GM13977 (cell line): ENCODE measurements around the gene B4GALNT1.
"Not testable (repeated sequence)": the region's sequence is repeated elsewhere in the genome, so short reads cannot be mapped to it uniquely, and the experiment has no call there.

Source experiments
- DNase-seq: peaks from one replicate; pipeline ENCODE4 v3.0.0; 2012; ENCODE audit warnings: low spot score
- in situ Hi-C: fragments of 300-500 bp; cut with MboI; formaldehyde crosslinking; loops from one replicate; pipeline ENCODE4 v1.12.0; 2022; ENCODE audit warnings: low sequenced_read_pairs, low pct_unique_long_range_greater_than_20kb, mixed read lengths, inconsistent platforms; ENCODE audit not compliant: unreplicated experiment
- TF ChIP-seq, protein P1 (sequence below): IDR thresholded peaks from 2 replicates; pipeline ENCODE4 v1.5.1; 2012; ENCODE audit warnings: mild to moderate bottlenecking, control low read depth; ENCODE audit not compliant: insufficient read depth; ENCODE audit errors: extremely low read depth, missing control alignments

Gene B4GALNT1

GRCh38 chr12:57618966-57619433 lies 14.0 kb downstream of the B4GALNT1 start:
- DNase-seq: peak; percentile 20
- in situ Hi-C loops: no loop called here
- TF ChIP-seq, protein P1, sequence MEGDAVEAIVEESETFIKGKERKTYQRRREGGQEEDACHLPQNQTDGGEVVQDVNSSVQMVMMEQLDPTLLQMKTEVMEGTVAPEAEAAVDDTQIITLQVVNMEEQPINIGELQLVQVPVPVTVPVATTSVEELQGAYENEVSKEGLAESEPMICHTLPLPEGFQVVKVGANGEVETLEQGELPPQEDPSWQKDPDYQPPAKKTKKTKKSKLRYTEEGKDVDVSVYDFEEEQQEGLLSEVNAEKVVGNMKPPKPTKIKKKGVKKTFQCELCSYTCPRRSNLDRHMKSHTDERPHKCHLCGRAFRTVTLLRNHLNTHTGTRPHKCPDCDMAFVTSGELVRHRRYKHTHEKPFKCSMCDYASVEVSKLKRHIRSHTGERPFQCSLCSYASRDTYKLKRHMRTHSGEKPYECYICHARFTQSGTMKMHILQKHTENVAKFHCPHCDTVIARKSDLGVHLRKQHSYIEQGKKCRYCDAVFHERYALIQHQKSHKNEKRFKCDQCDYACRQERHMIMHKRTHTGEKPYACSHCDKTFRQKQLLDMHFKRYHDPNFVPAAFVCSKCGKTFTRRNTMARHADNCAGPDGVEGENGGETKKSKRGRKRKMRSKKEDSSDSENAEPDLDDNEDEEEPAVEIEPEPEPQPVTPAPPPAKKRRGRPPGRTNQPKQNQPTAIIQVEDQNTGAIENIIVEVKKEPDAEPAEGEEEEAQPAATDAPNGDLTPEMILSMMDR: no peak

DNA sequence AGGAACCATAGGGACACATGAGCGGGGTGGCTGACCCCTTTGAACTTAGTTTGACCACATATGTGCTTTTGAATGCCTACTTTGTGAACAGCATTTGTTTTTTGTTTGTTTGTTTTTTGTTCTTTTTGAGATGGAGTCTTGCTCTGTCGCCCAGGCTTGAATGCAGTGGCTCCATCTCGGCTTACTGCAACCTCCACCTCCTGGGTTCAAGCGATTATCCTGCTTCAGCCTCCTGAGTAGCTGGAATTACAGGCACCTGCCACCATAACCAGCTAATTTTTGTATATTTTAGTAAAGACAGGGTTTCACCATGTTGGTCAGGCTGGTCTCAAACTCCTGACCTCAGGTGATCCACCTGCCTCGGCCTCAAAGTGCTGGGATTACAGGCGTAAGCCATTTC lies 14.6 kb downstream of the B4GALNT1 start:
- in situ Hi-C loops, DNase-seq: not testable (repeated sequence)

- in situ Hi-C loops: no loop called here
- TF ChIP-seq, protein P1: no peak
- DNase-seq: no peak
Measured at GRCh38 chr12:57617942-57618341, 15.1 kb downstream of the B4GALNT1 start.

DNA sequence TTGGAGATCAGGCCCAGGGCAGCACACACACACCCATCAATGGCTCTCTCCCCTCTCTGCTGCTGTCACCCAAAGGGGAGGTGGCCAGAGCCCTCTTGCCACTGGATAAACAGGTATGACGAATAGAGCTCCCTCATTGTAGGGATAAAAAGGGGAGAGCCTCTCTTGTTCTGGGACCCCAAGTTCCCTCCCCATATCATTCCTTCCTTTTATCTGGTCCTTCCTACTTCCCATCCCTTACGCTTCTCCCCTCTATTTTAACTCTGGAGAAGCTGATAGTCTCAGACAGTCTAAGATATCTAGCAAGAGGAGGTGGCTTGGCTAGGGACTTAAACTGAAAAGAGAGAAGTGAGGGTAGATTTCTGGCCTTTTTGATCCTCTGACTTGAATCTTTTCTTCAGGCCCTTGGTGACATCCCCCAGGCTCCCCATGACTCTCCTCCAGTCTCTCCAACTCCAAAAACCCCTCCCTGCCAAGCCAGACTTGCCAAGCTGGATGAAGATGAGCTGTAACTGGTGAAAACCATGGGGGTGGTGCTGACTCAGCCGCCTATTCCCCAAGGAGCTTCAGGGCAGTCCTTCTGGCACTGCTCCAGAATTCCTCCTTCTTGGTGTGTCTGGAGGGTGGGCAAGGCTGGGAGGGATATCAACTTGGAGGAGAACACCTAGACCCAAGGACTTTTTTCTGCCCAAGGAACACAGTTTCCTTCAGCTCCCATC lies 16.5 kb downstream of the B4GALNT1 start:
- in situ Hi-C loops: no loop called here
- DNase-seq: peak; percentile 4
- TF ChIP-seq, protein P1: no peak

GRCh38 chr12:57615637-57616036 lies 17.4 kb downstream of the B4GALNT1 start:
- DNase-seq: peak; percentile 11
- TF ChIP-seq, protein P1: no peak
- in situ Hi-C loops: no loop called here

GRCh38 chr12:57614948-57615500 lies 18.0 kb downstream of the B4GALNT1 start:
- no peak for DNase-seq
- TF ChIP-seq, protein P1: no peak
- in situ Hi-C loops: no loop called here

DNA sequence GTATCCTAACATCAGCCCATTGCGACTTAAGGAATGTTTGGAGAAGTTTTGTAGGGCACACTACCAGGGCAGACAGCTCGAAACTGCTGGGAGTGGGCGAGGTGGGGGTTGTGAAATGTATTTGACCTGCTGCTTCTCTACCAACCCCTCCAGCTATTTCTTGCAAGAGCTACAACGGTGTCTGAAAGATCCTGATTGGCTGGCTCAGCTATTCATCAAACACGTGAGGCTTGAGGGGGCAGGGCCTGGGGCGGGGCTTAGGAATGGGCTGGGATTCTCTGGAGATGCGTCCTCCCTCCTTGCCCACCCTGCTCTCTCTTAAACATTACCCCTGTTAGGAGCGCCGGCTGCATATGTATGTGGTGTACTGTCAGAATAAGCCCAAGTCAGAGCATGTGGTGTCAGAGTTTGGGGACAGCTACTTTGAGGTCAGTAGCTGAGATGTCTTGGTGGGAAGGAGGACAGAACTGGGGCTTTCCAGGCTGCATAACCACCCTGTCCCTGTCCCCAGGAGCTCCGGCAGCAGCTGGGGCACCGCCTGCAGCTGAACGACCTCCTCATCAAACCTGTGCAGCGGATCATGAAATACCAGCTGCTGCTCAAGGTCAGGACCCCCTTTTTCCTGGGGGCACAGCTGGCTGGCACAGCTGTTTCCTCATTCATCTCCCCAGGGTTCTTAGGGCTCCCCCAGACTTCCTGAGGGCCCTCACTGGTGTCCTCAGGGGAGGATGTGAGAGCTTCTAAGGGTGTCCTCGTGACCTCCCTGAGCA lies 18.6 kb downstream of the B4GALNT1 start:
- peak; percentile 89 for DNase-seq
- in situ Hi-C loops: no loop called here
- TF ChIP-seq, protein P1: no peak
